HG03558 (cell line): Measurements from ENCODE around the gene GLT1D1.

Source experiments
- ATAC-seq: cut with Tn5 transposase; IDR thresholded peaks from one replicate; pipeline ENCODE4 v1.9.1; 2021; ENCODE audit warnings: moderate number of reproducible peaks; ENCODE audit not compliant: unreplicated experiment; ENCODE audit errors: extremely low read depth

The GLT1D1 gene

DNA sequence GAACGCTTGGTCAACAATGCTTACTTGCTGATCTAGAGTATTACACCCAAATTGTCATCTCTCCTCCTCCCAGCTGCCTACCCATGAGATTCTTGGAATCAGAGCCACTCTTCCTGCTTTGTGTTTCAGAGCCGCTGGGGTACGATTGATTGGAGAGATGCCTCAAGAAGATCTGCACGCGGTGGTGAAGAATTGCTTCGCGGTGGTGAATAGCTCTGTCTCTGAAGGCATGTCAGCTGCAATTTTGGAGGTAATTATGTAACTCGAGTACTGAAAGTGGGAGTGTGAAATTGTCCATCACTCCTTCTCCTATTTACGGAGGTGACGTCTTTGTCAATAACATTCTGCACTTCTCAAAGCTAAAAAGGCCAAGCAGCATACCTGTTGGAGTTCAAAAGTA lies 93.9 kb downstream of the GLT1D1 start:
- no peak for ATAC-seq

DNA sequence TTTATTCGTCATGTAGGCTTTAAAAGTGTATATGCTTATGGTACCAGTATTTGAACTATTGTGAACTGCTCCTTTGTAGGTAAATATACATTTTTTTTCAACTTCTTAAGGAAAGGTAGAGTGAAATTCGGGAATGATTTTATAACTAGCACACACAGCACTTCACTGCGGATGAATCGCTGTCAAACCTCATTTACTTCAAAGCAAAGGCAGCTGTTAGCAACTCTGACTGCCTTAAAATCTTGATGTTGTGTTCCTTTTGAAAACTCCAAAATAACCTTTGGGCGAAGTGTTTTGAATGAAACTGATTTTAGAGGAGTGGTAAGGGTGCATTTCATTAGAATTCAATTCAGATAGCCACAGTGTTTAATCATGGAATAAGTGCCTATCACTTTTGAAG lies 95.8 kb downstream of the GLT1D1 start:
- ATAC-seq, result no peak

- no peak for ATAC-seq
Measured at GRCh38 chr12:128951448-128951847, 98.2 kb downstream of the GLT1D1 start.

GRCh38 chr12:128956755-128957154 lies 103.5 kb downstream of the GLT1D1 start:
- ATAC-seq, result no peak

DNA sequence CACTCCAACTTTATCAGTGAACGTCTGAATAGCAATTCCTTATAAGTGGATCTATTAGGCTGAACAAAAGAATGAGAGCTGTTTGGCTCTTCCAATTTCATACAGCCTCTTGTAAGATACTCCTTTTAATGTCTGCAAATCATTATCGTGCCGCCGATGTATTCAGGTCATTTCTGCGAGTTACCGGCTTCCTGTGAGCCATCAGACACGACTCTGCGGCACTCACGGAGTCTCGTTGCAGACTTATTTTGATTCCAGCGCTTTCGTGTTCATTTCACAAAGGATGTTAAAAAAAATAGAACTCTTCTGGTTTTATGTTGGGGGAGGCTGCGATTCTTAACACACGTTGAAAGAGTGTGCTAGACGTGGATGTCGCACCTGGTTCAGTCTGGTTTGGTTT lies 106.6 kb downstream of the GLT1D1 start:
- ATAC-seq, result no peak

DNA sequence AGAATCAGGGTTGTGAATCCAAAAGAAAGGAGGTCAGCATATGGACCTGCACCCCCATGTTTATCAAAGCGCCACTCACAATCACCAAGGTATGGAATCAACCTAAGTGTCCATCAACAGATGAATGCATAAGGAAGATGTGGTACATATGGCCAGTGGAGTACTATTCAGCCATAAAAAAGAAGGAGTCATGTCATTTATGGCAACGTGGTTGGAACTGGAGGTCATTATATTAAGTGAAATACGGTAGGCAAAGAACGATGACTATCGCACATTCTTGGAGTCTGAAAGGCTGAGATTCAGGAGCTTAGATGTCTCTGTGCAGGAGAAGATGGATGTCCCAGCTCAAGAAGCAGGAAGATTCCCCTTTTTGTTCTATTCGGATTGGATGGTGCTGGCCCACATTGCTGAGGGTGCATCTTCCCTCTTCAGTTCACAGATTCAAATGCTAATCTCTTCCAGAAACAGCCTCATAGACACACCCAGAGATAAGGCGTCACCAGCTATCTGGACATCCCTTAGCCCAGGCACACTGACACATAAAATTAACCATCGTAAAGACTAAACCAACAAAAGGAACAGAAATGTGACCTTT lies 108.1 kb downstream of the GLT1D1 start:
- no peak for ATAC-seq

DNA sequence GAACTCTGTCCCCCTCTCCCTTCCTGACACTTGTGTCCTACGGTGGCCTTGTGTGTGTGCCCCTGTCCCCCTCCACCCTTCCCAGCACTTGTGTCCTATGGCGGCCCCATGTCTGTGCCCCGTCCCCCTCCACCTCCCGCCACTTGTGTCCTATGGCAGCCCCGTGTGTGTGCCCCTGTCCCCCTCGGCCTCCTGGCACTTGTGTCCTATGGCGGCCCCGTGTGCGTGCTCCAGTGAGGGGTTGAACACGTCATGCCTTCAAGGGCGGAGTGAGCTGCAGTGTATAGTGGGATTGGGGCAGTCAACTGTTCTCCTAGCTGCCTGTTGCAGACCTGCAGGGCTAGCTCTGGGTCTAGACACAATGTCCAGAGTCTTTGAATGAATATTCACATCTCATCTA lies 108.7 kb downstream of the GLT1D1 start:
- no peak for ATAC-seq

DNA sequence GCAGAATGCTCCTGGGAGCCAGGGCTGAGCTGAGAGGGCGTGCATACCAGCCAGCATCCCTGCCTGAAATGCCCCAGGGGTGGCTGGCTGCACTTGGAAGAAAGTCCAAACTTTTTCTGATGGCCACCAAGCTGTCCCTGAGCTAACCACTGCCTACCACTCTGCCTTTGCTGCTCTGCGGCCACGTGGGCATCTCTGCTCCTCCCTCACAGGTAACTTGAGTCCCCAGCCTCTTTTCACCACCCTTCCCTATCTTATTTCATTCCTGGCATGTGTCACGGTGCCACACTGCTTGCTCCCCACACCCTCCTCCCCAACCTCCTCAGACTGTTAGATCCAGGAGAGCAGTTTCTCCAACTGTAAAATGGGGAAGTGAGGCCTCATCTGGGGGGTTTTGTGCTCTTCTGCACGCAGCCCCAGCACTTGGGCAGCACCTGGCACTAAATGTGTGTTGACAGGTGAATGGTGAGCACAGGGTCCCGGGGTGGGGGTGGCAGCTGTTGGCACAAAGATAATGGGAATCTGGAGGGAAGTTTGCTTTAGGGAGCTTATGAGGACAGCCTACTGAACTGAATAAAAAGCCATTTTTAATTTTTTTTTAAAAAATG lies 113.0 kb downstream of the GLT1D1 start:
- ATAC-seq, result no peak

DNA sequence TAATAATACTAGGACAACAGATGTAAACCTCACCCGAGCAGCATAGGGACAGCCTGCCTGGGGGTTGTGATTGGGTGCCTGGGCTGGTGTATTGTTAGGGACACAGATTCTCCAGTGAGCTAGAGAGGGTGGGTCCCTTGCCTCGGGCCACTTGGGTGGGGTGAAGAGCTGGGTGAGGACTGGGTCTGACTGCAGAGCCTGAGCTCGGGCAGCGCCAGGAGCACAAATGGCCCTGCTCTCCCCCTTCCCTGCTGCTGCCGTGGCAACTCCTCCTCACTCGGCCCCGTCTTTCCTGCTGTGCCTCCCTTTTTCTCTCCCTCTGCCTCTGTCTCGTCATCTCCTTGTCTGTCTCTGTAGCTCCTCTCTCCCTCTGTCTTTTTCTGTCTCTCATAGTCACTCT lies 115.4 kb downstream of the GLT1D1 start:
- no peak for ATAC-seq

- peak; percentile 56 for ATAC-seq
Measured at GRCh38 chr12:128969480-128970055, 116.3 kb downstream of the GLT1D1 start.

DNA sequence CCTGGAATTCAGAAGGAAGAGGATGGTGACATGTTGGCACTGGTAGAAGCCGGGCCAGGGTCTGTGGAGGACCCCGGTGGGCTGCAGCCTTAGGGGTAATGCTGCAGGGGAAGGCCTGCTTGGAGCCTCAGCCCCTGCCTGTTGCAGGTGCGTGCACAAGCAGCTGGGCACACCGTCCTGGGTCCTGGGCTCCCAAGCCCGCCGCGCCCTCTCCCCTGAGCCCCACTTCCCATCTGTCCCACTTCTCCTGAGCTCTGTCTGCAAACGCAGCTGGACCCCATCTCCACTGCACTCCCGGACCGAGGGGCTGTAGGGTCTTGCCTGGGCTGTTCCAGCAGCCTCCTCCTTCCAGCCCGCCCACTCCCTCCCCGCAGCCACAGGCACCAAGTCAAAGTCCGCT lies 116.8 kb downstream of the GLT1D1 start:
- ATAC-seq, result no peak

- no peak for ATAC-seq
Measured at GRCh38 chr12:128970941-128971340, 117.7 kb downstream of the GLT1D1 start.

DNA sequence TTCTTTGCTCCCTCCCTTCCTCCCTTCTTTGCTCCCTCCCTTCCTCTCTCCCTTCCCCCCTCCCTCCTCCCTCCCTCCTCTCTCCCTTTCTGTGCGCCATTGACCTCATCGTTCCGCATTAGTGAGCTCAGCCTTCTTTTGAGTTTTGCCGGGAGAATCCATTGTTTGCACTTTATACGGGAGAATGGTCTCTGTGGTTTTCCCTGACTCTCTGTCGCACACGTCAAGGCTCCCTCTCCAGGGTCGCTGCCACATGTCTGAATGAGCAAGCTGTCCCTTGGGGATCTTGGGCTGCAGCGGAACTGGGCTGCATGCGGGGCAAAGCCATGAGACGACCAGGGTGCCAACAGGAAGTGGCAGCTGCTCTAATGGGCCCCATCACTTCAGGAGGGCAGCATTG lies 118.5 kb downstream of the GLT1D1 start:
- ATAC-seq, result no peak

GRCh38 chr12:128973883-128974681 lies 120.8 kb downstream of the GLT1D1 start:
- no peak for ATAC-seq

DNA sequence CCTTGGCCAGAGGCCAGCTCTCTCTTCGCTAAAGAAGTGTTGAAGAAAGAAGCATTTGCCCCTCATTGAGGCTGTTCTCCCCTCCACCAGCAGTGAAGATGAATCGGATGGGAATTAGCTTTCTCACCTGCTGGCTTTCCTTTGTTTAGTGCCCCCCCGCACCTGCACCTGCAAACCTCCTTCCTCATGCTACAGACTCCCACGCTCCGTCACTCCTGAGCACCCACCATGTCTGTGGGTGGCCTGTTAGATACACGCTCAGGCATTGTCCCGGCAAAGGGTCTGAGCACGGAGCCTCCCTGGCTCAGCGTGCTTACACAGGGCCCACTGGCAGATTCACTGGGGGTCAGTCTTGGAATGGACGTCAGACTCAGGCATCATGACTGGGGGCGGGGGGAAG lies 121.6 kb downstream of the GLT1D1 start:
- ATAC-seq, result no peak

DNA sequence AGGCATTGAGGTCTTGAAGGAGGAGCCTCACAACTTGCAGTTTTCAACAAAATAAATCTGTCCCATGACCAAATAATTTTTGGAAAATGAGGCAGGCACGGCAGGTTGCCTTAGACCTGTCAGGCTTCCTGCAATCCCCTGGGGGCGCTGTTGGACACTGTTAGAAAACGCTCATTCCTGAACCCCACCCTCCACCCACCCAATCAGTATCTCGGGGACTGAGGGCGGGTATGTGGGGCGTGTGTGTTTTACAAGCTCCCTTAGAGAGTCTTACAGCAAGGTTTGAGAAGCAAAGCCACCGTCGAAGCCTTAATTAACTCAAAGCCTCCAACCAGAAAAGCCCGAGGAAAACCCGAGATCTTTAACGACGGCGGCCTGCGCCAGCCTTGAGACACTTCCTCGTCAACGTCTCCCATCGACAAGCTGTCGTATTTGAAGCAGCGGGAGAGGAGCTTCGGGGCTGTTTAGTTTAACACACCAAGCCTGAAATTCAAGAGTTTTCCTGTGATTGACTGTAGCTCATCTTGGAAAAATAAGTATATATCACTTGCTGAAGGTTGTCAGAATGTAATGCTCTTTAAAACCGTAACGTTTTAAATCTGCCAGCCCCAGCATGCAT lies 123.0 kb downstream of the GLT1D1 start:
- ATAC-seq, result no peak

GRCh38 chr12:128977441-128977840 lies 124.2 kb downstream of the GLT1D1 start:
- no peak for ATAC-seq

DNA sequence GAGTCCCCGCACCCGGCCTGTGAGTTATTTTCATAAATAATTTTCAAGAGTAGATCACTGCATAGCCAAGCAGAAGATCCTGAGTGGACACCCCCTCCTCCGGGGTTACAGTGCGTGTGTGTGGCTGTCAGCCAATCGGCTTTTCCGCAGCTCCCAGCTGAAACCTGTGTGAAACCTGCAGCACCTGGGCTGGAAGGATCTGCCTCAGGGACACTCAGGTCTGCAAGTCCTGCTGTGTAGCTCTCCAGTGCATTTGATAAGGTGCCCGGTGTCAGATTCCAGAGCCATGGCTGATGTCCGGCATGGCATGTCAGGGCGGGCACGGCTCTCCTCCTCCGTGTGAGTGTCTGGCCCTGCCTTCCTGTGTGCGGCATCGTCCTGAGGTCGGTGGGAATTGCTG lies 124.8 kb downstream of the GLT1D1 start:
- no peak for ATAC-seq

- no peak for ATAC-seq
Measured at GRCh38 chr12:128980623-128981022, 127.3 kb downstream of the GLT1D1 start.

GRCh38 chr12:128981971-128982533 lies 128.8 kb downstream of the GLT1D1 start:
- ATAC-seq, result no peak

GRCh38 chr12:128982933-128983332 lies 129.7 kb downstream of the GLT1D1 start:
- ATAC-seq, result no peak
